Suppressor macrophage treated with lipopolysaccharide for 1 hour (primary cell): Measurements from ENCODE around the gene FARP1.

Experiments
- DNase-seq, 3 donors: peaks; one replicate each; pipeline ENCODE4 v3.0.0-alpha.2; 2020 to 2022

Gene FARP1

GRCh38 chr13:98134901-98135300 lies 8.0 kb upstream of the FARP1 start:
- peak in 1 of 3 donors; percentile 18 for DNase-seq

- no peak for DNase-seq
Observed at GRCh38 chr13:98141091-98141490, 1.8 kb upstream of the FARP1 start.

- peak in 2 of 3 donors; percentile 12 to 31 for DNase-seq
Observed at GRCh38 chr13:98141509-98142379, 1.1 kb upstream of the FARP1 start.

- peak in 1 of 3 donors; percentile 18 for DNase-seq
Observed at GRCh38 chr13:98143157-98143553, 261 bp downstream of the FARP1 start.

DNA sequence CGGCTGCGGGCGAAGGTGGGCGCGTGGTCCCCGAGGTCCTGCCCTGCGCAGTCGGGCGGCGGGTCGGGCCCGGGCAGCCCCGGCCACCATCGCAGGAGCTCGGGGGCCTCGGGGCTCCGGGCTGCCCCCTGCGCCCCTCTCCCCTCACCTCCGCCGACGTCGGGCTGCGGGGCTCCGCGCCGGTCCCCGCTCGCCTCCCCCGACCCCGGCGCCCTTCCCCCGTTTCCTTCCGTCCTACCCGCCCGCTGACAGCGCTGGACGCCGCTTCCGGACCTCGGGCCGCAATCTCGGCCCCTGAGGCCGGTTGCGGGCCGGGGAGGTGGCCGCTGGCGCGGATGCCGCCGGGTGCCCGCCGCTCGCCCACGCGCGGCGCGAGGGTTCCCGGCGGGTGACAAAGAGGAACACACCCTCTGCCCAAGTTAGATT lies 720 bp downstream of the FARP1 start:
- DNase-seq = peak; percentile 54 to 84 (median 67)

DNA sequence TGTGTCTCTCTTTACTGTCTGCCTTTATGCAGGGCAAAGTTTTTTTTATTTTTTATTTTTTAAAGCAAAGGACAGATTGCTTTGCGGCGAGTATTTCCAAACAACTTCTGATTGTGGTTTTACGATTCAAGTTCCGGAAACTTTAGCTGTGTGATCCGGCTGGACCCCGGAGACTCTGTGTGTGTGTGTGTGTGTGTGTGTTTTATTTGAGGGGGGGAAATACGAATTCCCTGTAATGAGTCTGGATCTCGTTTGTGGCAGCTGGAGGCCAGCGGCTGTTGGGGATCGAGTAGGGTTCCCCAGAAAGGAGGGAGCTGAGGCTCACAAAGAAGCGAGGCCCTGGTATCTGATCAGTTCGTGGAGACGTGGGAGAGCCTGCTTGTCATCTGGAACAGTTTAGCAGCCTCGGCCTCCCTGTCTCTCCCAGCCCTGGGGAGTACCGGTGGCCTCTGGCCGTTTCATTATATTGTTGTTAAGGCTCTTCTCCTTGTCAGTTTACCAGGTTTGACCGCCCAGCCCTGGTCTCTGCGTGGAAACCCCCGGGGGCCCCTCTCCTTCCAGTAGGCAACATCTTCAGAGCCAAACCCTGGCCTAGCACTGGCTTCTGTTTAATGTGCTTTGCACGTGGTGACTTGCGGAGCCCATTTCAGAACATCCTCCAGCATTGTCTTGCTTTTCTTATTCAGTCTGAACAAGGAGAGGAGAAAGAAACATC lies 1.3 kb downstream of the FARP1 start:
- peak in 2 of 3 donors; percentile 7 to 16 for DNase-seq

DNA sequence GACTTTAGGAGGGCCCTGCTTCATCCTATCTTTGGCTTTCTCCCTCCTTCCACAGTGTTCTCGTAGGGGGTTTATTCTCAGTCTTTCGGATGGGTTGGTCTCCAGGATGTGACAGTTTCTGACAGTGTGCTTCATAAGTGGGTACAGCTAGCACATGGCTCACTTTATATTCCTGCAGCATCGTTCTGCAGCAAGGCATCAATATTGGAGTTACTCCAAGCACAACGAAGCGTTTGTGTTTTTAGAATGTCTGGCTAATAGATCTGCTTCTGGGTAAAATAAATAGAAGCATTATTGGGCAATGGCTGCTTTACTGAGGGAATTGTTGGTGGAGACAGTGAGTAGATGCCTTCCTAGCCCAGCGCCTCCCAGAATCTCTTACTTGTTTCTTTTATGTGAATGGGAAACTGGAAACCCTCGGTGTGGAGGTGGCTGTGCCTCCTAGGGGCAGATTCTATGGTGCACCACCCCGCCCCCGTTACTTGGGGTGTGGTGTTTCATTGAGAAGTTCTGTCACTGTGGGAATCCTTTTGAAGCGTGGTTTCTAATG lies 2.0 kb downstream of the FARP1 start:
- DNase-seq = peak in 2 of 3 donors; percentile 12 to 15

- peak in 1 of 3 donors; percentile 3 for DNase-seq
Observed at GRCh38 chr13:98147521-98147920, 4.6 kb downstream of the FARP1 start.

DNA sequence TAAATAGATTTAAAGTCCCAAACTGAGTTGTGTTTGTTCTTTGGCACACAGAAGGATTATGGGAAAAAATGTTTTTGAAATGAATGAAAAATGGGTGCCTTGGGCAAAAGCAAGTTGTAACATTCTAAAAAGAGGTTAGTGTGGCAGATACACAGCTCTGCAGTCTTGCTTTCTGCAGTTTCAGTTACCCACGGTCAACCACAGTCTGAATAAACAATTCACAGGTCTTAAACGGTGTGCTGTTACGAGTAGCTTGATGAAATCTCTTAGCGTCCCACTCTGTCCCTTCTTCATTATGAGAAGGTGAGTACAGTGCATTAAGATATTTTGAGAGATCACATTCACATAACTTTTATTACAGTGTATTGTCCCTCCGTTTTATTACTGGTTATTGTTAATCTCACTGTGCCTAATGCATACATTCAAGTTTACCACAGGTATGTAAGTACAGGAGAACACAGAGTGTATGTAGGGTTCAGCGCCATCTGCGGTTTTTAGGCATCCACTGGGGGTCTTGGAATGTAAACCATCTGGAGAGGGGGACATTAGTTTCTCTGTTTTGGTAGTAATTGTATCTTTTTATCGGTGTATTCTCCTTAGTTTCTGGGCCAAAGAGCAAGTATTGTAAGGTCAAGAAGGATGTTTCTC lies 8.1 kb downstream of the FARP1 start:
- peak in 1 of 3 donors; percentile 8 for DNase-seq

- no peak for DNase-seq
Observed at GRCh38 chr13:98155475-98156109, 12.7 kb downstream of the FARP1 start.

- DNase-seq = no peak
Observed at GRCh38 chr13:98156259-98156658, 13.4 kb downstream of the FARP1 start.

DNA sequence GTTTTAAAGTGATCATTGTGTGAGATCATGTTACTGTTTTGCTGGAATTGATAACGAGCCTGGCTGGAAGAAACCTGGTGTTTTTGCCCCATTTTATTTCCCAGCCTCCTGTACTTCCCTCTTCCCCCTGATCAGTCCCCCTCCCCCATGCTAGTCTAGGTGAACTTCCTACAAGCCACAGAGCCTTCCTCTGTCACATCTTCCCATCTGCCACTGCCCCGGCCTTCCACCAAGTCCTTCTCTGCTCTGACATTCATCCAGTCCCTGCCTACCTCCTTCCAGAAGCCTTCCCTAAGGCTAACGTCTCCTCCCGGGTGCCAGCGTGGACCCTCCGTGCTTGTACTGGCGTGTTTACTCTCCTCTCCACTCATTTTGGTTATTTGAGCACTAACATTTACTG lies 14.3 kb downstream of the FARP1 start:
- peak in 1 of 3 donors; percentile 7 for DNase-seq

- DNase-seq = peak in 1 of 3 donors; percentile 15
Observed at GRCh38 chr13:98157609-98158008, 14.7 kb downstream of the FARP1 start.

DNA sequence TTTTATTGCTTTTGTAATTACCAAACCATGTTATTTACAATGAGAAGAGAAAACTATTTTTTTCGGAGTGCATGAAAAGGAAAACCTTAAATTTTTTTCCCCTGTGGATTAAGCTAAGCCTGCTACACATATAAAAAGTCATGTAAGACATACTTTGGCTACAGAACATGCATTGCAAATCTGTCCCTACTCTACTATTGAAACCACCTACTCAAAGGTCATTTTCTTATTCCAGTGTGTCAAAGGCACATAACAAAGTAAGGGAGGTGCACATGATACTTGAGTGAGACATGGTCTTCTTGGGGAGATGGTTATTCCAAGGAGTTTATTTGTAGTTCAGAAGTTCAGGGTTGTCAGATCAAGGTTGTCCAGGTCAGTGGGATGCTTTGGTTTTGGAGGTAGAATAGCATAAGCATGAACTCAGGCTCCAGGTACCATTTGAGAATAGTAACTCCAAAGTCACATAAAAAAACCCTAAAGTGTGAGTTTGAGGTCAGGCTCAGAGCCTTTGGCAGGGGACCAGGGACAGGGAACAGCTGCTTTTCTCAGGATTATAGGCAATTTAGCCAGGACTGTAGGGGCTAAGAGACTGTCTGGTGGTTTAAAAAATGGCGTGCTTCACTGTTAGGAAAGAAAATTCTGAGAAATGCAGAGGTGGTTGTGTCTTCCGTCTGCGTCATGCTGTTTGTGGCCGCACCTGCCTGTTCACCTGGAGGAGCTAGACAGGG lies 15.4 kb downstream of the FARP1 start:
- DNase-seq = no peak

GRCh38 chr13:98162935-98163334 lies 20.0 kb downstream of the FARP1 start:
- no peak for DNase-seq

DNA sequence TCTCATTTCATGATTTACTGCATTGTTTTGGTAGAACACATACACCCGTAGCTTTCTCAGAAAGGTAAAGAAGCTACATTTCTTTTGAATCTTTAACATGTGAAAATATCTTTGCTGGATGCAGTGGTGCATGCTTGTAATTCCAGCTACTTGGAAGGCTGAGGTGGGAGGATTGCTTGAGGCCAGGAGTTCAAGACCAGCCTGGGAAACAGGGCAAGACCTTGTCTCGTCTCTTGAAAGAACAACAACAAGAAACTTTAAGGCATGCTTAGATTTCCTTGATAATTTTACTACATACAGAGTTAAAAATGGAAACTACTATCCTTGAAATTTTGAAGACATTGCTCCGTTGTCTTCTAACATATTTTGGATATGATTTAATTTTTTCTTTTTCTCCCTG lies 26.4 kb downstream of the FARP1 start:
- no peak for DNase-seq

DNA sequence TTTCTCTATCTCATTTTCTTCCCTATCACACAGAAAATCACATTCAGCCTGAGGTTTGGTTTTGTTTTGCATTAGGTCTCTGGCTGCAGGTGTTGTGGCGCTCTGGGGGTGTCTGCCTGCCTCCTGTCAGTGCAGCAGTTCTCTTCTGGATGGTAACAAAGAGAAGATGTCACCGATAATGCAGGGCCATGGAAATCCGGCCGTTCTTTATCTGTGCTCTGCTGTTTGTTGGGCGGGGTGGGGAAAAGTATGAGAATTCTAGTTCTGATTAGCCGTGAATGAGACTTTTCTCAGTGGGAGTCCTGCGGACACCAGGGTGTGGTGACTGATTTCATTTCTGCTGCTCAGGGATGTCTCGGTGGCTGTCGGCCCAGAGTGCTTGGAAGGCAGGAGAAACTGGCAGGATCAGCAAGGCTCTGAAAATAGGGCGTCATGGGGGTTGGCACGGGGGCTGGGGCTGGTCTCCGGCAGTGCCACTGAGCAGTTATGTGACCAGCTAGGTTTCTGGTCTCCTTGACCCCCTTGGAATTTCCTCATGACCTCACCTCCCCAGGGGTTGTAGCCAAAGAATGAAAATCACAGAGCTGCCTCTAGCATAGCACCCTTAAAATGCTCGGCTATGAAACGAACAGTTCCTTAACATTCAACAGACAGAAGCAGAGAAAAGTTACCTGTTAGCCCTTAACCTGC lies 29.2 kb downstream of the FARP1 start:
- DNase-seq = no peak

GRCh38 chr13:98172590-98173422 lies 29.9 kb downstream of the FARP1 start:
- peak in 1 of 3 donors; percentile 5 for DNase-seq

GRCh38 chr13:98173431-98174152 lies 30.7 kb downstream of the FARP1 start:
- DNase-seq = no peak

DNA sequence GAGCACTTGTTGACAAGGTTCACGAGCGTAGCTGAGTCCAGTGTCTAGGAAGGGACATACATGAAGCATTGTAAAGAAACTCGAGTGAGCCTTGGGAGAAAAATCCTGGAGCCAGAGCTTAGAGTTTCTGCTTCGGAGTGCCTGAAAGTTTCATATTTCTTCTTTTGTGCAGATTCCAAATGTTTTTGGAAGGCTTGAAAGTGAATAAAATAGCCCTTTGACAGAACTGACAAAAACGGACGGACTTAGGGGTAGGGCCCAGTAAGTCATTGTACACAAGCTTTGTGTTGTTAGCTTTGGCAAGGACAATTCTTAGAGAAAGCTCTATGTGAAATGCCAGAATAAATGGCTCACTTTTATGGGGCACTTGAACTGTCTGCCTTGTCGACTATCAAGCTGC lies 31.4 kb downstream of the FARP1 start:
- DNase-seq = no peak
